H7 (cell line): ENCODE data around the gene SMIM1. TPM values are rescaled to one million over a fixed set of nuclear protein-coding genes. Genes with fewer than 3 reads are reported as not detected.

Experiments
- DNase-seq: peaks from one replicate; pipeline ENCODE4 v3.0.0; 2012
- H3K27me3 ChIP-seq: 2 replicates; pipeline ENCODE4 v1.6.0; 2011; ENCODE audit warnings: mild to moderate bottlenecking, low read length; ENCODE audit not compliant: control insufficient read depth, insufficient read depth
- H3K36me3 ChIP-seq: replicated peaks from 2 replicates; pipeline ENCODE4 v1.5.1; 2011; ENCODE audit warnings: low read length; ENCODE audit not compliant: control insufficient read depth, insufficient read depth
- H3K4me3 ChIP-seq: 2 replicates; pipeline ENCODE4 v1.5.1; 2011; ENCODE audit warnings: low read depth, mild to moderate bottlenecking, control low read depth, low read length, moderate library complexity; ENCODE audit not compliant: insufficient read depth
- total RNA-seq: library from RNA; depleted of rRNA; stranded (reverse); fragments of >200 nt; shearing (Covaris generic); gene quantifications from 2 replicates; pipeline ENCODE4 v1.2.3, GENCODE V29; 2014

The SMIM1 gene
- total RNA-seq, 1 experiment from 2014 or later = 6.5 TPM

DNA sequence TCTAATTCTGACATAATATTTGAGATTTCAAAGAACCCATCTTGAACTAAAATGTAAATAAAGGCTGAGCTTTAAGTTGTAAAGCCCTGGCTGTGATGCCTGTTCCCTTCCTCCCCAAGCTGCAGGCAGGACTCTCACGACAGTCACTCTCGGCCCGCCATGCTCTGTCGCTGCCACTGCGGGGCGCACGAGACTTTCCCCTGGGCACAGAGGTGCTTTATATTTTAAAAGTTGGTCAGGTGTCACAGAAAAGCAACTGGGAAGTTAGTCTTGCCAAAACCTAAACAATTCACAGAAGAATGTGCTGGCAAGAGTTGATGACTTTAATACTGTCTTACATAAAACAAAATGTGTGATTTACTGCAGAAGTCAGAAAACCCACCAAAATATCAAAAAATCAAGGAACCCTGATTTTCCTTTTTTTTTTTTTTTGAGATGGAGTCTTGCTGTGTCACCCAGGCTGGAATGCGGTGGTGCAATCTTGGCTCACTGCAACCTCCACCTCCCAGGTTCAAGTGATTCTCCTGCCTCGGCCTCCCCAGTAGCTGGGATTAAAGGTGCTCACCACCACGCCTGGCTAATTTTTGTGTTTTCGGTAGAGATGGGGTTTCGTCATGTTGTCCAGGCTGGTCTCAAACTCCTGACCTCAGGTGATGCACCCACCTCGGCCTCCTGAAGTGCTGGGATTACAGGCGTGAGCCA is 13.1 kb downstream of the SMIM1 start:
- no peak overlapping the region for H3K4me3 ChIP-seq
- H3K36me3 ChIP-seq = peaks cover 42% of the 10 kb centered on the region
- peak; percentile 92 for DNase-seq
- no peaks in the 10 kb centered on the region for H3K27me3 ChIP-seq

DNA sequence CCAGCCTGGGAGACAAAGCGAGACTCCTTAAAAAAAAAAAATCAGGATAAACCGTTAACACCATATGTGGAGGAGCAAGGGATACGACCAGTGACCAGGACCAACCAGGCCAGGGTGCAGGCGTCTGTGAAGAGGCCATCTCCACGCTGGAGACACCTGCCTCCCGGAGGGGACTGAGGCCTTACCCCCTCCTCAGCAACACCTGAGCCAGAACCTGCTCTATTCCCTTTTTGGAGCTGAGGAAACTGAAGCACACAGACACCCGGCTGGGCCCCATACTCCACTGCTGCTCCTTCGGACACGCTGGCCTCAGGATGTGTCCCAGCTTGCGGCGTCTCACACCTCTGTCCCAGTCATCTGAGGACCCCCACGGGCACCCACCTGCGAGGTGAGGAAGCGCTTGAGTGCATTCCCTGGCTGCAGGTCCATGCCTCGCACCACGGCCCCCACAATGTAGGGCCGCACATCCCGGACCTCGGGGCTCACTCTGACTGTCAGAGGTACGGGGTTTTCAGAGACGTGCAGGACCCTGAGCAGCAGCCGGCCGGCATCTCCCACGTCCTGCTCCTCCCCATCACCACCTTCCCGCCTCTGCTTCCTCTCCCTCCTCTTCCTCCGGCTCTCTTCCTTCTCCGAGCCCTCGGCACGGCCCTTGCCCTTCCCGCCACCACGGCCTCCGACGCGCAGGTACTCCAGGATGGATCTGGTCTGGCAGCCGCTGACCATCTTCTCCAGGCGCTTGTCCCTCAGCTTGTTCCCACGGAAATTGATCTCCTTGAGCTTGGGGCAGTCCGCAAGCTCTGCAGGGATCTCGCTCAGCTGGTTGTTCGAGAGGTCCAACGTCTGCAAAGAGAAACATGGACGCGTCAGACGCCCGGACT is 14.2 kb downstream of the SMIM1 start:
- peak; percentile 38 for DNase-seq

DNA sequence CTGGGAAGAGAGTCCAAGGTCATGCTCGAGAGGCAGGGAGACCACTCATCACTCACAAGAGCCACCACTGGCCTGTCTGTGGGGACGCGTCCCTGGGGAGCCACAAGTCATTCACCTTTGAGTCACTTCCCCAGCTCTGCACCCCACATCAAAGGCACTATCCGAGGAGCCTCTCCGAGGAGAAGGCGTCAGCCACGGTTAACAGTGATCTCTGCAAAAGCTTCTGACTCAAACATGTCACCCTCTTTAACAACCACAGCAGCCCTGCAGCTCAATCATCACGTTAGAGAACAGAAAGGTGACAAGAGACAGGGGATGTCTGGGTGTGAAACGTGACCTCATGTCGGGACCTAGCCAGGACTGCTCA is 14.8 kb downstream of the SMIM1 start:
- H3K36me3 ChIP-seq = peaks cover 30% of the 10 kb centered on the region
- peak; percentile 19 for DNase-seq
- H3K4me3 ChIP-seq = no peak overlapping the region
- no peaks in the 10 kb centered on the region for H3K27me3 ChIP-seq

More for the DNA sequence above, 14.2 kb downstream of the SMIM1 start:
- Histone ChIP-seq H3K36me3 (peaks cover 35% of the 10 kb centered on the region), H3K4me3 (no peak overlapping the region), H3K27me3 (no peaks in the 10 kb centered on the region)

DNA sequence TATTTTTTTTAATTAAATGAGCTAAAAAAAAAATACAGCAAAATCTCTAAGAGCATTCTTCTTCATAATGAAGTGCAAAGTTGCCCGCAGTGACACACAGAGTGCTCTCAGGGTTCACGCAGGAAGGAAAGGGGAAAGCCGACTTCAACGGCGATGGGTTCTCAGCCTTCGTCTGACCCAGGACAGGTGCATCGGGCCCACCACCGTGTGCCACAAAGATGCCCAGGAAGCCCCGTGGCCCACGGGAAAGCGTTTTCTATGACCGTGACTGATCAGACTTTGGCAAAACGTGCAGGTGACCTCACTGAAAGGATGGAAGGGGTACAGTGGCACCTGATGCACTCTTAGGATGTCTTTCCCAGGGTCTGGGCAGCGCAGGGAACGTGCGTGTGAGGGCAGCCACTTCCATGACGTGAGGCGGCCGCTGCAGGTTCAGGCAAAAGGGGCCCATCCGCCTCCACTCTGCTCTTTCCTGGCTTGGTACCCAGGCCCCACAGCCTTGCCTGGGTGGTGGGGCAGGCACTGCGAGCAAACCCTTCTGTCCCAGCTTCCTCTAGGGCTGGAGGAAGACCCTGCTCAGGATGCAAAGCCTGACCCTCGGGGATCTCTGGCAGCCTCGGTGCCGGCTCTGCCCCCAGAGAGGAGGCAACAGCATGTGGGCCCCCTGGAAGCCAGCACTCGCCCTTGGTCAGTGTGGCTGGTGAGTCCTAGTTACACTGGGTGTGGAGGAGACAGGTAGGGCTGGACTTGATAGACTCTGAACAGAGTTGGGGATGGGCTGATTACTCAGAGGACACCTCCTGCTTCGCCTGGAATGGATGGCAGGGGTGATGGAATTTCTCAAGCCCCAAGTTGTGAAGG is 15.4 kb downstream of the SMIM1 start:
- H3K4me3 ChIP-seq = no peak overlapping the region

DNA sequence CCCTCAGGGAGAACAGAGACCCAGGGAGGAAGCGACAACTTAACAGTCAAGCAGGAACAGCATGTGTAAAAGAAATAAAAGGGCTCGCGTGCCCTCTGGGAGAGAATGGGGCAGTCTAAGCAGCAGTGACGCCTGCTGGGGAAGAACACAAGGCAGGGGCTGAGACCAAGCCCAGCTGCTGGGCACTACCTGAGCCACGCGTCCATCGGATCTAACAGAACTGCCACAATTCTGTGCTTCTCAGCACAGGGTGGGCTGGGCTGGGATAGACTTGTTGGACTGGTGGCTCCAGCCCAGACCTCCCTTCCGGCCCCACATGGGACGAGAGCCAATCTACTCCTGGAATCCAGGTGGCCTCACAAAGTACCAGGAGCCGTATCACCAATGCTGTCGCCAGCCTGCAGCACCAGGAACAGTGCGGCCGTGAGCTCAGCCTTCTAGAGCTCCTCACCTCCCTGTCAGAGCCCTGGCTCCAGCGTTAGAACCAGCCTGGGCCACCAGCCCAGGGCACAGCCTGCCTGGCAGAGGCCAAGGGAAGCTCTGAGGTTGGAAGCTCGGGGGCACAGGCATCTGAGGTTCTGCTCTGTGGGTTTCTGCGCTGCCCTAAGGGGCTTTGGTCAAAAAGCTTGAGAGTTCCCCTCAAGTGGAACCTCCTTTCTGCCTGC is 16.3 kb downstream of the SMIM1 start:
- Histone ChIP-seq H3K4me3 (no peak overlapping the region), H3K27me3 (no peaks in the 10 kb centered on the region), H3K36me3 (peaks cover 21% of the 10 kb centered on the region)
- peak; percentile 43 for DNase-seq

More for the DNA sequence above, 15.4 kb downstream of the SMIM1 start:
- DNase-seq = peak; percentile 43
- no peaks in the 10 kb centered on the region for H3K27me3 ChIP-seq
- H3K36me3 ChIP-seq = peaks cover 25% of the 10 kb centered on the region

DNA sequence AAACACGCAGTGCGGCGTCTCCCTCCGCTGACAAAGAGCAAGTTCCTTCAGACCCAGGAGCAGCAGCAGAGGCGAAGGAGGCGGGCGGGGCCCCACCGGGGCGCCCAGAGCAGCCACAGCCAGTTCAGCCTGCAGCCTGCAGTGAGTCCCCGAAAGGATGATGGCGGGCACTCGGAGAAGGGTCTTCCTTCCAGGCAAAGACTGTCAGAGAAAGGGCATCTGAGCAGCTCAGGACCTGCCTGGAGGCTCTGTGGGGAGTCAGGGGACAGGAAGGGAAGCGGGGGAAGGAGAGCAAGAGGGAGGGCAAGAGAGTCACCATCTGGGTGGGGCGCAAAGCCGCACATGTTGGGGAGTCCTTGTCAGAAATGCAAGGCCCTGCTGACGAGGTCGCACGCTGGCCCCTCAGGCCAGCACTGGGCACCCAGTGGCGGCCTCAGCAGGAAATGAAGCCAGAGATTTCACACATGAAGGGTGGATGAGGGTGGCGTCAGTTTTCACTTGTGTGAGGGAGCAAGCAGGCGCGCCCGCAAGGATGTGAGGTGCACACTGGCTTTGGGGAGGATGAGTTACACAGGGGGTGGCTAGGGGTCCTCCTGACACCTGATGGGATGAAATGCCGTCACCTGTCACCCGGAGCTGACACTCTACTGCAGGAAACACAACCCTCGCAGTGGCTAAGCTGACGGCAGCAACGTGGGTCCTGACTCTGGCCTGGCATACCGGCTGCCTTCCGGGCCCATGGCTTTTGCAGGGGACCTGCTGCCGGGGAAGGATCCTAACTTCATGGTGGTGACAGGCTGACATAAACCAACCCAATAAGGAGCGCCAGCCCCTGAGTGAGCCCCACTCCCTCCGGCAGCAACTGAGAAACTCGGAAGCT is 17.1 kb downstream of the SMIM1 start:
- DNase-seq = peak; percentile 68
- H3K4me3 ChIP-seq = no peak overlapping the region
- H3K36me3 ChIP-seq = peaks cover 15% of the 10 kb centered on the region
- H3K27me3 ChIP-seq = no peaks in the 10 kb centered on the region

DNA sequence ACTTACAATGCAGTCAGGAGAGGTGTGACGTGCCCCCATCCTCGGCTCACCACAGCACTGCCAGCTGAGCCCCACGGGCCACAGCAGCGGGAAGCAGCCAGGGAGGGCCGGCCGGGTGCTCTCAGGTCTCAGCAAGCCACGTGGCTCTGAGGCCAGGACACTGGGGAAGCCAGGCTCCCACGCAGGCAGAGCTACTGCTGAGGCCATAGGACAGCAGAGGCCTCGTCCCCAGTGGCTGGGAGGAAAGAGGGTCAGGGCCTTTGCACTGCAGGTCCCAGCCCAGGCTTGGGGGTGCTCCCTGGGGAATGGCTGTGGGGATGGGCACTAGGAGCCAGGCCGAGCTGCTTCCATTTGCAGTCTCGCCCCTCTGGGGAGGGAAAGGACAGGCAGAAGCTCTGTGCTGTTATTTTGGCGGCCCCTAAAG is 18.0 kb downstream of the SMIM1 start:
- H3K27me3 ChIP-seq = no peaks in the 10 kb centered on the region
- H3K36me3 ChIP-seq = peaks cover 9% of the 10 kb centered on the region
- peak; percentile 65 for DNase-seq
- no peak overlapping the region for H3K4me3 ChIP-seq

DNA sequence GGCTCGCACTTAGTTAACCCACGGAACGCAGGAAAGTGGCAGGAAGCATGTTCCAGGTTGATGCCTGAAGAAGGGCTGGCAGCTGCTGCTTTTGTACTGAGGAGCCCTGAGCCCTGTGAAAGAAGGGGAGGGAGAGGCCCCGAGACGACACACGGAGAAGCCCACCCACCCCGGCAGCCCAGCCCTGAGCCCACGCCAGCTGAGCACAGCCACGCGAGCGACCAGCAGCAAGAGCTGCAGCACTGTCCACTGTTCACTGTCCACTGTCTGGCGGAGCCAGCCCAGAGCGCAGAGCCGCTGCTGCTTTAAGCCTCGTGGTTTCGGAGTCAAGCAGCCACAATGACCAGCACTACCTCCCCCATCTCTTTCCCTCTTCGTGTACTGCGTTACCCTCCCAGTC is 18.4 kb downstream of the SMIM1 start:
- Histone ChIP-seq H3K27me3 (no peaks in the 10 kb centered on the region), H3K36me3 (peaks cover 9% of the 10 kb centered on the region), H3K4me3 (no peak overlapping the region)
- DNase-seq = peak; percentile 42

DNA sequence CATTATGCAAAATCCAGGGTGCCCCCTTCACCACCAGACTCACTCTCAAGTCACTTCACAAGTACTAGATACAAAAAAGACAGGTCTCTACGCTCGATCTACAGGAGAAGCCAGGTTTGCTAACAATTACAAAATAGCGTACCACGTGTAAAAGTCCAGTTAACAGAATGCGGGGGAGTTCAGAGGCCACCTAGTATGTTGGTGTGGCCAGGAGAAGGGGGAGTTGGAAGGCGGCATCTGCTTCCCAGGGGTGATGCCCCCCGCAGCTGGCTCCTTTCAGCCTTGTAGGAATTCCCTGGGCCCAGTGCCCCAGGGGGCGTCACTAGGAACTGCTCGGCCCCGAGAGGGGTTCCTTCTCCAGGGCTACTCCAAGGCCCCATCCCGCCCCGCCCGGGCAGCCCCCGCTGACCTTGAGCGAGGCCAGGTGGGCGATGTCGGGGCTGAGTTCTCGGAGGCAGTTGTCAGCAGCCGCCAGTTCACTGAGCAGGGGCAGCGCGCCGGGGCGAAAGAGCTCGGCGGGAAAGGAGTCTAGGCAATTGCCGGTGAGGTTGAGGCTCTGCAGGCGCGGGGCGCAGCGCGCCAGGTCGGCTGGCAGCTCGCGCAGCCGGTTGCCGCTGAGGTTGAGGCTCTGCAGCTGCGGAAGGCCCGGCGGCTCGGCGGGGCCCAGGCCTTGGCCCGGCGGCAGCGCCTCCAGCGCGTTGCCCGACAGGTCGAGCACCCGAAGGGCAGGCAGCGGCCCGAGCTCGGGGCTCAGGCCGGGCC is 23.1 kb downstream of the SMIM1 start:
- Histone ChIP-seq H3K27me3 (no peaks in the 10 kb centered on the region), H3K36me3 (no peaks in the 10 kb centered on the region), H3K4me3 (peak overlapping the region; percentile 88)
- no peak for DNase-seq

DNA sequence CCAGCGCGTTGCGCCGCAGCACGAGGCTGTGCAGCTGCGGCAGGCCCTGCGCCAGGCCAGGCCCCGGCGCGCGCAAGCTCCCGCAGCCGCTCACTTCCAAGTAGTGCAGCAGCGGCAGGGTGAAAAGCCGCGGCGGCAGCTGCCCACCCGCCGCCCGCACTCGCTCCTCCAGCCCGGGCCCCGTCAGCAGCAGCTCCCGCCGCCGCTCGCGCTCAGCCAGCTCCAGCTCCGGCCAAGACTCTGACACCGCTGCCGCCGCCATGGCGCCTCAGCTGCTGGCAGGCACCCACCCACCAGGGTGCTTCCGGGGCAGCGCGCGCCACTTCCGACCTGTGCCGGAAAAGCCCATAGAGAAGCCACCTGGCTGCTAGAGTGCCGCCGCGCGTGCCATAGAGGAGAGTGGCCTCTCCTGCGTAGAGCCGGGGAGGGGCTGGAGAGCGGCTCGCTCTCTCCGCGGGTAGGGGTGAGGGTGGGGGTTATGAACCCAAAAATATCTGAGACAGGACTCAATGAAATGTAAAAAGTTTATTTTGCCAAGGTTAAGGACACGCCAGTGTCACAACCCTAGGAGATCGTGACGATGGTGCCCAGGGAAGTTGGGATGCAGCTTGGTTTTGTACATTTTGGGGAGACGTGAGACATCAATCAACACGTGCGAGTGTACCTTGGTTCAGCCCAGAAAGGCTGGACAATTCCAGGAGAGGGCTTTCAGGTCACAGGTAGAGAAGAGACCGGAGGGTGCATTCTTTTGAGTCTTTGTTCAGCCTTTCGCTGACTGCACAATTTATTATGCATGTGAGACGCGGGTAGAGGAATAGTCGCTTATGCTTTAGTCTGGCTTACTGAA is 23.9 kb downstream of the SMIM1 start, which contains the start of gene LRRC47:
Gene LRRC47, minus strand, starts transcription at position 284 of the 847 bp plus-strand sequence. Its CDS starts 22 bp downstream, at position 262.
- Histone ChIP-seq H3K27me3 (no peaks in the 10 kb centered on the region), H3K36me3 (no peaks in the 10 kb centered on the region), H3K4me3 (peak within 1 kb of the TSS; percentile 88)
- peak; percentile 95 for DNase-seq

DNA sequence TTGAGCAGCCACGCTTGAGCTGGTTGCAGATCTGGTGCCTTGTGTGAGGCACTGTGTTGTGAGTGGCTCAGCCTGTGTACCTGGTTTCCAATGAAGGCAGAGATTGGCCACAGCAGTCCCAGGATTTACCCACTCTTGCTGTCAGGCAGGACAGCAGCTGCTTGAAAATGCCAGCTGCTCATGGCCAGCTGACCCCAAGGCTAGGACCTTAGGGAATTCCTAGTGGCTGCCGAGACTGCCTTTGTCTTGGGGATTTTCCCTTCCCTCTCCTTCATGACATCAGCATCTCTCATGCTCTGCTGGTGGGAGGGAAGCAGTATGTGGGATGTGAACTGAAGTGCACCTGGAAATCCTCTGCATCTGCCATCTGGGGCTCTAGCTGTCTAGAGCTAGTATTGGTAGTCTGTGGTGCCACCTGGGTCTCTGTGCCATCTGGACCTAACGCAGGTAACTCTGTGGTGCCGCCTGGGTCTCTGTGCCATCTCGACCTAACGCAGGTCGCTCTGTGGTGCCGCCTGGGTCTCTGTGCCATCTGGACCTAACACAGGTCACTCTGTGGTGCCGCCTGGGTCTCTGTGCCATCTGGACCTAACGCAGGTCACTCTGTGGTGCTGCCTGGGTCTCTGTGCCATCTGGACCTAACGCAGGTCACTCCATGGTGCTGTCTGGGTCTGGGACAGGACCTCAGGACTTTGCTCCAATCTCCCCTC is 27.6 kb downstream of the SMIM1 start:
- Histone ChIP-seq H3K4me3 (no peak overlapping the region), H3K36me3 (no peaks in the 10 kb centered on the region), H3K27me3 (no peaks in the 10 kb centered on the region)
- DNase-seq = peak; percentile 52
